ACC112 (cell line): ENCODE measurements around the gene ATP11A.

Source experiments
- H2AFZ ChIP-seq: fragments of 200-600 bp; sonication (generic); one replicate; pipeline ENCODE4 v1.6.0; 2017; ENCODE audit warnings: antibody characterized with exemption, low read length; ENCODE audit not compliant: unreplicated experiment
- H3K27ac ChIP-seq: fragments of 200-600 bp; sonication (generic); 2 replicates; pipeline ENCODE4 v1.5.1; 2014; ENCODE audit warnings: low read depth, mild to moderate bottlenecking, antibody characterized with exemption, low read length, moderate library complexity
- H3K27me3 ChIP-seq: fragments of 200-600 bp; sonication (generic); 2 replicates; pipeline ENCODE4 v1.6.1; 2014; ENCODE audit warnings: mild to moderate bottlenecking, antibody characterized with exemption, low read length, moderate library complexity, mixed read lengths; ENCODE audit not compliant: insufficient read depth
- H3K36me3 ChIP-seq: fragments of 200-600 bp; sonication (generic); 2 replicates; pipeline ENCODE4 v1.6.1; 2016; ENCODE audit warnings: mild to moderate bottlenecking, antibody characterized with exemption, low read length, moderate library complexity, mixed read lengths; ENCODE audit not compliant: insufficient read depth
- H3K4me1 ChIP-seq: fragments of 200-600 bp; sonication (generic); one replicate; pipeline ENCODE4 v1.6.1; 2016; ENCODE audit warnings: low read length, mixed read lengths; ENCODE audit not compliant: insufficient read depth, unreplicated experiment, control insufficient read depth
- H3K4me3 ChIP-seq: fragments of 200-600 bp; sonication (generic); 2 replicates; pipeline ENCODE4 v1.5.1; 2014; ENCODE audit warnings: mild to moderate bottlenecking, low read depth, low read length
- H3K79me2 ChIP-seq: fragments of 200-600 bp; sonication (generic); one replicate; pipeline ENCODE4 v1.6.0; 2016; ENCODE audit warnings: low read length; ENCODE audit not compliant: control insufficient read depth, unreplicated experiment, insufficient read depth

The ATP11A gene

GRCh38 chr13:112828756-112829155 is 138.9 kb downstream of the ATP11A start:
- H3K27me3 ChIP-seq = no peaks in the 10 kb centered on the region
- H3K36me3 ChIP-seq = 0 out of 2 replicates have a peak, but pooled peaks cover 4% of the 10 kb centered on the region

DNA sequence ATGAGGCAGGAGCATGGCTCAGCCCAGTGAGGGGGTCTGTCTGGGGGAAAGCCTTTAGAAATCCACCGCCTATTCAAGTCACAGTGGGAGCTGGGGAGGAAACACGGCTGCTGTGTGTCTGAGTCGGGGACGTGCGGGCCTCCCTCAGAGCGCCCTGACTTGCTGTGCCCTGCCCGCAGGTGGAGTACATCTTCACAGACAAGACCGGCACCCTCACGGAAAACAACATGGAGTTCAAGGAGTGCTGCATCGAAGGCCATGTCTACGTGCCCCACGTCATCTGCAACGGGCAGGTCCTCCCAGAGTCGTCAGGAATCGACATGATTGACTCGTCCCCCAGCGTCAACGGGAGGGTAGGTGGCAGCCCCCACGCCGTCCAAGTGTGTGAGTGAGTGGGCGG is 141.4 kb downstream of the ATP11A start:
- Histone ChIP-seq H3K79me2 (no peaks in the 10 kb centered on the region), H3K36me3 (0 out of 2 replicates have a peak, but pooled peaks cover 4% of the 10 kb centered on the region), H3K27ac (no peak overlapping the region), H2AFZ (no peak overlapping the region), H3K4me3 (no peak overlapping the region), H3K4me1 (no peaks in the 10 kb centered on the region), H3K27me3 (no peaks in the 10 kb centered on the region)

More at GRCh38 chr13:112828756-112829155, 138.9 kb downstream of the ATP11A start:
- Histone ChIP-seq H3K4me1 (no peaks in the 10 kb centered on the region), H3K4me3 (no peak overlapping the region), H3K79me2 (no peaks in the 10 kb centered on the region), H3K27ac (no peak overlapping the region), H2AFZ (no peak overlapping the region)

- Histone ChIP-seq H3K27ac (no peak overlapping the region), H3K79me2 (no peaks in the 10 kb centered on the region), H3K4me3 (no peak overlapping the region), H3K36me3 (0 out of 2 replicates have a peak, but pooled peaks cover 4% of the 10 kb centered on the region), H2AFZ (no peak overlapping the region), H3K4me1 (no peaks in the 10 kb centered on the region), H3K27me3 (no peaks in the 10 kb centered on the region)
These were observed 142.0 kb downstream of the ATP11A start for GRCh38 chr13:112831801-112832200.

DNA sequence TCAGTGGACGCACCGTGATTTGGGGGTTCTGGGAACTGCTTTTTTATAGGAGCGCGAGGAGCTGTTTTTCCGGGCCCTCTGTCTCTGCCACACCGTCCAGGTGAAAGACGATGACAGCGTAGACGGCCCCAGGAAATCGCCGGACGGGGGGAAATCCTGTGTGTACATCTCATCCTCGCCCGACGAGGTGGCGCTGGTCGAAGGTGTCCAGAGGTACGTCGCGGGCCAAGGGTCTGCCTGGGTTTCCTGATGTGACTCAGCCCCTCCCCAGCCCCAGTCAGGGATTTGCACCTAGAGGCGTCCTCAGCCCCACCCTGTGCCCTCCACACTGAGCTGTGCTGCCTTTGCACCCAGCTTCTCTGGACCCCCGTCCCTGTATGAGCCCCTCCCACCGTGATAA is 143.0 kb downstream of the ATP11A start:
- Histone ChIP-seq H3K79me2 (no peaks in the 10 kb centered on the region), H3K36me3 (0 out of 2 replicates have a peak, but pooled peaks cover 4% of the 10 kb centered on the region), H2AFZ (no peak overlapping the region)

GRCh38 chr13:112833551-112834257 is 143.9 kb downstream of the ATP11A start:
- H3K36me3 ChIP-seq = 0 out of 2 replicates have a peak, but pooled peaks cover 4% of the 10 kb centered on the region
- H3K27ac ChIP-seq = no peak overlapping the region
- no peaks in the 10 kb centered on the region for H3K79me2 ChIP-seq
- H3K4me1 ChIP-seq = no peaks in the 10 kb centered on the region
- H3K4me3 ChIP-seq = no peak overlapping the region
- H2AFZ ChIP-seq = no peak overlapping the region
- no peaks in the 10 kb centered on the region for H3K27me3 ChIP-seq

More for the DNA sequence above, 143.0 kb downstream of the ATP11A start:
- Histone ChIP-seq H3K4me1 (no peaks in the 10 kb centered on the region), H3K27ac (no peak overlapping the region), H3K4me3 (no peak overlapping the region), H3K27me3 (no peaks in the 10 kb centered on the region)

DNA sequence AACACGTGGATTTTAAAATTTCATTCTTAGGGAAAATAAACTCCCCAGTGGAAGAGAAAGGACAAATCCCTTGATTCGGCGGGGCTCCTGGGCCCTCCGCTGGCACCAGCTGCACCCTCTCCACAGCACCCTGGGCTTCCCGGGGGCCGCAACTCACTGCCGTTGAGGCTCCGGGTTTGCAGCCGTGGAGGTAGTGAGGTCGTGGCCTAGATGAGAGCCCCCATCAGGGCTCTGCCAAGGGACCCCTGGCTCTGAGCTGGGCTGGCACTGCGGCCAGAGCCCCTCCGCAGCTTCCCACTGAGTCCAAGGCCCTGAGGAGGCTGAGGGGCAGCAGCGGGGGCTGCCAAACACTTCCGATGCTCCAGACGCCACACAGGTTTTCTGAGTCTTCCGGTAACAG is 145.5 kb downstream of the ATP11A start:
- Histone ChIP-seq H2AFZ (no peak overlapping the region), H3K4me1 (no peaks in the 10 kb centered on the region), H3K27me3 (no peaks in the 10 kb centered on the region), H3K27ac (no peak overlapping the region), H3K4me3 (no peak overlapping the region), H3K79me2 (no peaks in the 10 kb centered on the region), H3K36me3 (0 out of 2 replicates have a peak, but pooled peaks cover 4% of the 10 kb centered on the region)

DNA sequence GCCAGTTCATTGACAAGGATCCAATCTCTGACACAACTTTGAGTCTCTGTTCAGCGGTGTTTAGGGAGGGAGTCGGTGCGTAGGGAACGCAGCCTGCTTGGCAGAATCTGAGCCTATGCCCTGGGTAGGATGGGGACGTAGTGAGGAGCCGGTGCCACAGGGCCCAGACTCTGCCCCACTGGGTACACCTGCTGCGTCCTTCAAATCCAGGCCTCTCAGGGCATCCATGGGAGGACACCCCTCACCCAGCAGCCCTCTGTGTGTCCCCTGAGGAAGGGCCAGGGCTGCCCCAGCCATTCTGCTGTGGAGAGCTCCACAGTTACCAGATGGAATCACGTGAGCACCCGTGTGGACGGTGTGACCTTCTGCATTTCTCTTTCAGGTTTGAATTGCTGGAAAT is 146.0 kb downstream of the ATP11A start:
- no peak overlapping the region for H3K4me3 ChIP-seq
- no peak overlapping the region for H2AFZ ChIP-seq
- no peaks in the 10 kb centered on the region for H3K4me1 ChIP-seq
- no peaks in the 10 kb centered on the region for H3K27me3 ChIP-seq
- H3K27ac ChIP-seq = no peak overlapping the region
- H3K79me2 ChIP-seq = no peaks in the 10 kb centered on the region
- H3K36me3 ChIP-seq = 0 out of 2 replicates have a peak, but pooled peaks cover 4% of the 10 kb centered on the region

GRCh38 chr13:112836940-112837339 is 147.1 kb downstream of the ATP11A start:
- H3K27ac ChIP-seq = no peak overlapping the region
- H3K4me1 ChIP-seq = no peaks in the 10 kb centered on the region
- H3K4me3 ChIP-seq = no peak overlapping the region
- H3K27me3 ChIP-seq = no peaks in the 10 kb centered on the region
- H3K79me2 ChIP-seq = no peaks in the 10 kb centered on the region
- H3K36me3 ChIP-seq = no peaks in the 10 kb centered on the region
- no peak overlapping the region for H2AFZ ChIP-seq

GRCh38 chr13:112837371-112838037 is 147.7 kb downstream of the ATP11A start:
- H3K4me3 ChIP-seq = no peak overlapping the region
- no peaks in the 10 kb centered on the region for H3K4me1 ChIP-seq

DNA sequence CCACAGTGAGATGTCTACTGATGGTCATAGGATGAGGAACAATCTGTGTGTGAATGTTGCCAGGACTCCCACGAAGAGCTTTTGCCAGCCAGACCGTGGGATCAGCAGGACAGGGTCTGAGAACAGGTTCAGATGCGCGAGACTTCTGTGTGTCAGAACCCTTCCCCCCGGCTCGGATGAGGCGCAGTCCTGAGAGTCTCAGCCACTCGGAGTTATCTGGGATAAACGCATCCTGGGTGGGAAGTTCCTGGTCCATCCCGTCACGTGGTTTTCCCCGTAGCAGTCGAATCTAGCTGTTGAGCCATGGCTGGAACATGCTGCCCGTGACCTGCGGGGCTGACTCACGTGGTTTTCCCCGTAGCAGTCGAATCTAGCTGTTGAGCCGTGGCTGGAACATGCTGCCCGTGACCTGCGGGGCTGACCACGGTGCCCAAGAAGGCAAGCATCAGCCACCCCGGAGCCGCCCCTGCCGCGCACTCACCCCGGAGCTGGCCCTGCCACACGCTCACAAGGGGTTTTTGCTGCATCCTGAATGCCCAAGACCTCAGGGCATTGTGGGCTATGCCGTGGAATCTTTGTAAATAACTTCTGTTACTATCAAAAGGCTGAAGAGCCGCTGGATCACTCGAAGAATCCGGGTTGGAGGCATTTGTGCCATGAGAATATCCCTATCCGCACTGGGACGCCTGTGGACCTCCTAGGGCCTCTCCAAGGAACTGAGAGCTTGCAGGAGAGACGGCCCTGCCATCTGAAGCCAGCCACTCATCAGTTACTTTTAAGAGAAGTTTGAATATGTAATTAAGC is 148.4 kb downstream of the ATP11A start:
- Histone ChIP-seq H3K36me3 (no peaks in the 10 kb centered on the region), H2AFZ (no peak overlapping the region), H3K79me2 (no peaks in the 10 kb centered on the region), H3K4me3 (no peak overlapping the region), H3K27ac (no peak overlapping the region), H3K4me1 (no peaks in the 10 kb centered on the region), H3K27me3 (no peaks in the 10 kb centered on the region)

More at GRCh38 chr13:112837371-112838037, 147.7 kb downstream of the ATP11A start:
- no peak overlapping the region for H3K27ac ChIP-seq
- no peaks in the 10 kb centered on the region for H3K36me3 ChIP-seq
- no peak overlapping the region for H2AFZ ChIP-seq
- H3K79me2 ChIP-seq = no peaks in the 10 kb centered on the region
- H3K27me3 ChIP-seq = no peaks in the 10 kb centered on the region
